ENCODE results near the gene LMX1B. TPM values are rescaled to one million over a fixed set of nuclear protein-coding genes. Genes with fewer than 3 reads are reported as not detected.

Gene LMX1B
- total RNA-seq, 1 donor from 2014 or later = not detected

DNA sequence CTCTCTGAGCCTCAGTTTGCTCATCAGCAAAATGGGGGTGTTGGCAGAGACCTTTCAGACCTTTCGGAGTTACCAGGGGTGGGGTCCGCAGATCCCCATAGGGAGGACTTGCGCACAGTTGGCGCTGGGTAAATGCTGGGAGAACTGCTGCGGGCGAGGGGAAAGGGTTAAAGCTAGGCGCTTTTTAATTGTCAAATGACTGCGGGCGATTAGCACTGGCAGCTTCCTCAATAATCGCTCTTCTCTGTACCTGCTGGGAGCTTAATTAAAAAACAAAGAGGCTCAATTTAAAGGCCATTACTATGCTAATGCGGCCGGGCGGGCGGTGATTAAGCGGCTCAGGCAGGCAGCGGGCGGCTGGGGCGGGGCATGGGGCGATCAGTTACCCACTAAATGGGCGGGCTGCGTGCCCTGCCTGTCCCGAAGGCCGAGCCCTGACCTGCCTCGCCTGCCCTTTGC, 63.0 kb downstream of the LMX1B start:
- DNase-seq = no peak

DNA sequence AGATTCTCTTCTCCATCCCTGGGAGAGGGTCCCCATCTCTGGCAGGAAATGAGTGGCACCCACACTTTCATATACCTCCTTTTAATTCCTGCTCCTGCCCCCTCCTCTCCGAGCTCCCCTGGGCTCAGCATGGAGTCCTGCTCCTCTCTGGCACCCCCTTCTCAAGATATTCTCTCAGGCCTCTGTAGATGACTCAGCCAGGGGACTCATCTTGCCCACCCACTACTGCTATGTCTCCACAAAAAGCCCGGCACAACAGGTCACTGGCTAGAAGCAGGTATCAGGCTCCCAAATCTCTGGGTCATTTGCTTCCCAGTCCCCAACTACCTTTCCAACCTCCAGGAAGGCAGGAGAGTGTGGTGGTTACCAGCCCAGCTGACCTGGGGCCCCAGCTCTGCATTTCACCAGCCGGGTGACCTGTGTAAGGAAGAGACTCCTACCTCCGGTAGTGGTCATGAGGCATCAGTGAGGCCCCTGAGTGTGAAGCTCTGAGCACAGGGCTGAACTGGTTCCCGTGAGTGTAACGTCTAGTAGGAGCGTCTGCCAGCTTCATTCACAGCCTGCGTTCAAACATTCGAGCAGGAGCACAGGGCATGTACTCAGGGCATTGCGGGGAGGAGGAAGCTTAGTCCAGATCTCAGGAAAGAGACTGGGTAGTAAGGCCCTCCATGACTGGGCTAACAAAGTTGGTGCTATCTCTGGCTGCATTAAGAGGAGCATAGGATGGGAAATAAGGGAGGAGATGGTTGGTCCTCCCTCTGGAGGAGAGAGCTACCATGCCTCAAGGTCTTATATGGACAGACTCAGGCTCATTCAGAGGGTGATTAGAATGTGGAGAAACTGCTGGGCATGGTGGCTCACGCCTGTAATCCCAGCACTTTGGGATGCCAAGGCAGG, 63.7 kb downstream of the LMX1B start:
- DNase-seq = no peak

DNA sequence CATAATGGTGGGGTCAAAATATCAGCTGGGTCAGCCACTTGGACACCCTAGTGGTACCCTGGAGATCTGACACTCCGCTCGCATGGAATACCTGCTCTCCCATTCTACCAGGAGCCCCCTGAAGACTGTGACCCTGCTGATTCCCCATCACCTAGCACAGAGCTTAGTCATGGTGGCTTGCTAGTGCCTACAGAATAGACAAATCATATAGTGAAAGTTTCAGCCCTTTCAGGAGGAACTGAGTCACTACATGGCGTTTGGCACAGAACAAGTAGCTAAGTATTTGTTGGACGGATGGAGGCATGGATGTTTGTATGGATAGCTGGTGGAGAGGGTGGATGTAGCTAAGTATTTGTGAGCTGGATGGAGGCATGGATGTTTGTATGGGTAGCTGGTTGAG, 65.3 kb downstream of the LMX1B start:
- no peak for DNase-seq

- DNase-seq = no peak
Observed at GRCh38 chr9:126681336-126681735, 67.6 kb downstream of the LMX1B start.

GRCh38 chr9:126682113-126682810, 68.5 kb downstream of the LMX1B start:
- no peak for DNase-seq

DNA sequence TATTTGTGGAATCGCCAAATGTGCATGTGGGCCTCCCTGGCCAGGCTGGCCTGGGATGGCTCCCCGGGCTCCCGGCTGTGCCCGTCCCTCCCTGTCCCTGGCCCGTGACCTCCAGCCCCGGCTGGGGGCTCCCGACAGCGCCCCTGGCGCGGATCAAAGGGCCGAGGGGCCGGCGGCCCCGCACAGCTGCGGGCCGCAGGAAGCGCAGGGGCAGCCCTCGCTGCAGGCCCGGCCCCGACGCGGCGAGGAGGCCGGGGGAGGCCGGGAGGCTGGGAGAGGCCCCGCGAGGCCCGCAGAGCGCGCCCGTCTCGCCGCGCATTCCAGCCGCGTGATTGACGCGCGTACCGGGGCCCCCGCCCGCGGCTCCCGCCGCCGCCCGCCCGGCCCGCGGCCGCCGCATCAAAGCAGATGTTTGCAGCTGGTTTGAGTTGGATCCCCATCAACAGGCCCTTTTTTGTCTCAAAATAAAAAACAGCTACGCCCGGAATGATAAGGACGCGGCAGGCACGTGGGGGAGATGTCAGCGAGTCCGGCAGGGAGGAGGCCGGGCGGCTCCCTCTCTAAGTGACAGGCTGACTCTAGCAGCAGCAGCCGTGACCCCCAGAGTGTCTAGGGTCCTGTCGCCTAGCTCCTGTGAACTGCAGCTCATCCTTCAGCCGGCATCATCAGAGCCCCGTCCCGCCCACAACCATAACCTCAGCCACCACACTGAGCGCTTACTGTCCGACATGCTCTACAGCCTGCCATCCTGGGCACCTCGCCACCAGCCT, 69.4 kb downstream of the LMX1B start:
- peak; percentile 64 for DNase-seq

- no peak for DNase-seq
Observed at GRCh38 chr9:126683698-126684044, 69.9 kb downstream of the LMX1B start.

DNA sequence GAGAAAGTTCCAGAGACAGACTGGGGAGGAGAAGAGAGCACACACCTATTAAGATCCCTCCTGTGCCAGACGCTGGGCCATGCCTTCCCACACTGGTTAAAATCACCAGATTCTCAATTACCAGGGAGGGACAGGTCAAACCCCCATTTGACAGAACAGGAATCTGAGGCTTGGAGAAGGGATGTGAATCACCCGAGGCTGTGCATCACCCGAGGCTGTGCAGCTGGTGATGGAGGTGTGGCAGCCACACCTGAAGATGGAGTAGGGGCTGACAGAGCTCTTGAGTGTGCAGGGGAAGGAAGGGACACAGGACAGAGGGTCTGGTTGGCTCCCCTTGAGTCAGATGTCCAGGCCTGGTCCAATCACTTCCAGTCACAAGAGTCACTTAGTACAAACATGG, 70.6 kb downstream of the LMX1B start:
- no peak for DNase-seq

GRCh38 chr9:126684965-126685465, 71.3 kb downstream of the LMX1B start:
- DNase-seq = no peak

DNA sequence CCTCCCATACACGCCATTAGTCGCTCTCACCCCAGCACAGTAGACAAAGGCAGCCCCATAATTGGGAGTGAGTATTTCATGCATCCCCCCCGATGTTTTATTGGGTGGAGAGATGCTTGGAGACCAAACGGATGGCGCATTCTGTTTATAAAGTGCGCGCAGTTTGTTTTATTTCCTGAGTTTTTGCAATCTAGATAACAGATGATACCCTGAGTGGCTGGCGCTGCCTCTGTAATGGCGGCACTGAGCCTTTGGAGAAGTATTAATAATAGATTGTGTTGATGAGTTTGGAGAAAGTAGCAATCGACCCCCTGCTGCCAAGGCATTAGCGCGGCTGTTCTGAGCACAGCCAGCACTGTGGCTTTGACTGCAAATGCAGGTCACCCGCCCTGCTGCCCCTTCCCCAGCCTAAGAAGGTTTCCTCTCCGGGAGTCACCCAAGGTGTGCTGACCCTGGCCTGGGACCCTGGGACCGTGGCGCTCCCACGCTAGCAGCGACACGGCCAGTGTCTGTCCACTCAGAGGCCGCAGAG, 74.3 kb downstream of the LMX1B start:
- no peak for DNase-seq

GRCh38 chr9:126688617-126689016, 74.9 kb downstream of the LMX1B start:
- DNase-seq = no peak

DNA sequence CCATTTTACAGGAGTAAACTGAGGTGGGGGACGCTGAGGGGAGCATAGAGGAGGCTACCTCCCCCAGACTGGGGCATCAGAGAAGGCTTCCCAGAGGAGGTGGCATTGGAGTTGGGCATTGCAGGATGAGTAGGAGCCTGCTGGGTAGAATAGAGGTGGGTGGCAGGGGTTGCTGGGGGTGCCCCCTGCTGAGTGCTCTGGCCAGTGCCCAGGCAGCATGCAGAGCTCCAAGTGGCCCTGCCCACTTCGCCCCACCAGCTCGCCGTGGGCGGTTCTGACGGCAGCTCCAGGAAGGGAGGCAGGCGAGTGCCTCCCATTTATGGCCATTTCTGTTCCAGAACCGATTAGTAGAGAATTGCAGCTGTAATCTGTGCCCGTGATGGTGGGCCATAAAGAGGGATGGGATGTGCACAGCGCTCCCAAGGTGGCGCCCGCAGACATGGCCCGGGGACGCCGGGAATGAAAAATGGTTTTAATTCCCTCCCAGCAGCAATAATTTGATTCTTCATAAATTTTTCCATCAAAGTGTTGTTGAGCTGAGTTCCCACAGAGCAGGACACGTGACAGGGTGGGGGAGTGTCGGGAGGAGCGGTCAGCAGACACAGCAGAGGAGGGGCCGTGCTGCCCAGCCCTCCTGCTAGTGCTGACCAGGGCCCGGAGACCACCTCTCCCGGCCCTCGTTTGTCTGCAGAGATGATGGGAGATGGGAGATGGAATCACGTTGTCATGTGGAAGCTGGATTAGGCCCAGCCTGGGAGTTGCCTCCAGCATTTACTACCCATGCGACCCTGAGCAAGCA, 75.5 kb downstream of the LMX1B start:
- DNase-seq = no peak

DNA sequence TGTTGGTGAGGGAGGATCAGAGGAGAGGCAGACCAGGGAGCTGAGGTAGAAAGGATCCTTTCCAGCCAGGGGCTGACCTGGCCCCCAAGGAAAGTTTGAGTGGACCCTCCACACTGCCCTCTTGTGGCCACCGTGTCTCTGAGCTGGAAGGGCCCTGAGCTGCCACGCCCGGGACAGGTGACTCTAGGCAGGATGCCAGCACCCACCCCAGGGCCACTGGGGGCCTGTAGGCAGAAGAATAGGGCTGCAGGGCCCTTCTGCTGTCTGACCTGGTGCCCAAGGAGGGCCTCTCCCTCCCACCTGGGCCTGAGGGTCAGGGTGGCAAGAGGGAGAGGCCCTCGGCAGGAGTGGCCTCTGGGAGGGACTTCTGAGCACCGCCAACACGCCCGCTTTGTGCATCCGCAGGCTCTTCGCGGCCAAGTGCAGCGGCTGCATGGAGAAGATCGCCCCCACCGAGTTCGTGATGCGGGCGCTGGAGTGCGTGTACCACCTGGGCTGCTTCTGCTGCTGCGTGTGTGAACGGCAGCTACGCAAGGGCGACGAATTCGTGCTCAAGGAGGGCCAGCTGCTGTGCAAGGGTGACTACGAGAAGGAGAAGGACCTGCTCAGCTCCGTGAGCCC, 76.8 kb downstream of the LMX1B start:
- peak; percentile 38 for DNase-seq

DNA sequence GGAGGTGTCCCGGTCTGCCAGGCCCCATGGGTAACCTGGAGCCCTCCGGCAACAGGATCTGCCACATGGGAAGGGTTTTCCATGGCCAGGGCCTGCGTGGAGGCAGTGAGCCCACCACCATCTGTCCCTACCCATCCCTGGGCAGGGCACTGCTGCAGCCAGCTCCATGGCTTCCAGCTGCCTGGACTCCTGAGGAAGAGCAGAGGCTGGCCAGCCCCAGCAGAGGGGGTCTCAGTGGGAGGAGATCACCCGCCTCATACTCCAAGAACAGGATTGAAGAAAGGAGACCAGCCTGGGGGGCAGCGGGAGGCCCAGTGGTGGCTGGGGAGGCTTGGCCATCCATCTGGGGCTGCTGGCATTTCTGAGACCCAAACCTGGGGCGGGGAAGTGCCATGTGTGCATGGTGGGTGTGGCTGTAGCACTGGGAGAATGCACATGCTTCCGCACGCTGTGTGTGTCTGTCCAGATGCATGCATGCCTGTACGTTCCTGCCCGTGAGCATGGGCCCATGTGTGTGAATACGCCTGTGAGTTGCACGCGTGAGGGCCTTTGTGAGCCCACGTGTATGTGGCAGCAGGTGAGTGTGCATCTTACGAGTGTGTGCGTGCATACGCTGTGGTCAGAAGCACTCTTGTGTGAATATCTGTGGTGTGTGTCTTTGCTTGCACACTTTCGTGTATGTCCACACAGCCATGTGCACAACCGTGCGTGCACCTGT, 78.5 kb downstream of the LMX1B start:
- no peak for DNase-seq

DNA sequence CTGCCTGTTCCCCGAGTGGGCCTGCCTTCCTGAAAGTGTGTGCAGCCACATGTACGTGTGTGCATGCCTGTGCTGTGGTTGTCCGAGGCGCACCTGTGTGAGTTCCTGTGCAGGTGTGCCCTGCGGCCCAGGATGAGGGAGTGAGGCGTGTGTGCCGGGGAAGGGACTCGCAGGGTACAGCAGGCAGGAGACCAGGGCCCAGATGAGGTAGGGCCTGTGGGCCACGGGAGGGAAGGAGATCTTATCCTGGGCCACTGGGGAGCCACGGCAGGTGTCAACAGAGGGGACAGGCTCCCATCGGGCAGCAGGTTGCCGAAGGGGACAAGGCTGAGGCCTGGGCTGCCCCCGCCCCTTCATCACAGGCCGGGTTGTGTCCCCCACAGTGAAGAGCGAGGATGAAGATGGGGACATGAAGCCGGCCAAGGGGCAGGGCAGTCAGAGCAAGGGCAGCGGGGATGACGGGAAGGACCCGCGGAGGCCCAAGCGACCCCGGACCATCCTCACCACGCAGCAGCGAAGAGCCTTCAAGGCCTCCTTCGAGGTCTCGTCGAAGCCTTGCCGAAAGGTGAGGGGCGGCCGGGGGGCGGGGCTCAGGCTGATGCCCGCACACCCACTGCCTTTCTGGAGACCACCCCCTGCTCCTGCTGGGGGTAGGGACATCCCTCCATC, 79.2 kb downstream of the LMX1B start:
- no peak for DNase-seq

DNA sequence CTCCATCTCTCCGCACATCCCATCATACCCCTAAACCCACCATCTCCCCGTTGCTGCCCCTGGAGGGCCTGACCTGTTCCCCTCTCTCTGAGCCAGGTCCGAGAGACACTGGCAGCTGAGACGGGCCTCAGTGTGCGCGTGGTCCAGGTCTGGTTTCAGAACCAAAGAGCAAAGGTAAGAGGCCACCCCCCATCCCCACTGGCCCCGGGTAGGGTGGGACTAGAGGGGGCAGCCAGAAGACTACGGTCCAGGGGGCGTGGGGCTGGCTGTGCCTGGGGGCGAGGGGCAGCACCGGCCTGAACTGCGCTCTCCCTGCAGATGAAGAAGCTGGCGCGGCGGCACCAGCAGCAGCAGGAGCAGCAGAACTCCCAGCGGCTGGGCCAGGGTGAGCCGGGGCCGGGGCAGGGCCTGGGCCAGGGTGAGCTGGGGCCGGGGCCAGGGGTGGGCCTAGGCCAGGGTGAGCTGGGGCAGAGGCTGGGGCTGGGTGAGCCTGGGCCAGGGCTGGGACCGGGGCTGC, 79.8 kb downstream of the LMX1B start:
- no peak for DNase-seq

- DNase-seq = no peak
Observed at GRCh38 chr9:126694206-126695081, 80.7 kb downstream of the LMX1B start.

DNA sequence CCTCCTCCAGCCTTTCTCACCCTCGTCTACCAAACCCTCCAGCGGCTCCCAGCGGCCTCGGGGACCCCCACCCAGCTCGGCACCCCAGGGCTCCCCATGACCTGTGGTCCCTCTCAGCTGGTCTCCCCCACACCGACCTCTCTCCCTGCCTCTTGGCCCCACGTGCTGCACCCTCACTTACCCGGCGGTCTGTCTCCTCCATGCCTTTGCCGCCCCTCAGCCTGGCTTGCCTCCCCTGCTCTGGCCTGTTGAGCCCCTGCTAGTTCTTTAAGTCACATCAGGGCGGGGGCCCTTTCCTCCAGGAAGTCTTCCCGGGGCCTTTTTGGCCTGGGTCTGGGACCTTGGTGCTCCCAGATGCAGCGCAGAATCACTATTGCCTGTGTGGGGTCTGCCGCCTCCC, 81.5 kb downstream of the LMX1B start:
- no peak for DNase-seq

Data from tongue (tissue), 2 donors.